HG02840 (cell line): ENCODE data around the gene PLXNB2.

Experiments
- ATAC-seq: cut with Tn5 transposase; IDR thresholded peaks from one replicate; pipeline ENCODE4 v1.9.1; 2021; ENCODE audit warnings: mild to moderate bottlenecking, moderate library complexity, moderate number of reproducible peaks; ENCODE audit not compliant: unreplicated experiment, low FRiP score

Gene PLXNB2

DNA sequence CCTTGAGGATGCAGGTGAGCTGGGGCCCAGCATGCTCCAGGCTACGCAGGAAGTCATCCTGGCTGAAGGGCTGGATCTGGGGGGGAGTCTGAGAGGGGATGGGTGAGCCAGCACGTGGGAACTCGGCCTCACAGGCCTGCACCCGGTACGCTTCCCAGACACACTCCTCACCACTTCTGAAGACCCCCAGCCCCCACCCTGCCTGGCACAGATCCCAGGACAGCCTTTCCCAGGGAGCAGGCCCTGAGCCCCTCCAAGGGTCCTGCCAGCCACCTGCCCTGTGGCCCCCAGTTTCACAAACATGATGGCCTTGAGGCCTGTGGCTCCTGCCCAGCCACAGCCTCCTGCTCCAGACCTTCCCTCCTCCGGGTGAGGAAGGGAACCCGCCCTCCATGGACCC is 5.6 kb upstream of the PLXNB2 start:
- no peak for ATAC-seq

DNA sequence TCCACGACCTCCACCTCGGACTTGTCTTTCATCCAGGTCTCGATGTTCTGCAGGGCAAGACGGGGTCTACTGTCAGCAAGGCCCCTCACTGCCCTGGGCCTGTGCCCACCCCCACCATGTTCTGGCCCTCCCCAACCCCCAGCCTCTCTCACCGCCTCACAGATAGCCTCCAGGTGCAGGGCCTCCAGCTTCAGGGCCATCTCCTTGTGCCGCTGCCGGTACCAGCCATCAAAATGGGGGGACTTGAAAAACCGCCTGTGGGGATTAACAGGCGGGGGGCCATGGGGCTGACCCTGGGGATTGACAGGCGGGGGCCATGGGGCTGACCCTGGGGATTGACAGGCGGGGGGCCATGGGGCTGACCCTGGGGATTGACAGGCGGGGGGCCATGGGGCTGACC is 4.9 kb upstream of the PLXNB2 start:
- ATAC-seq, result no peak

DNA sequence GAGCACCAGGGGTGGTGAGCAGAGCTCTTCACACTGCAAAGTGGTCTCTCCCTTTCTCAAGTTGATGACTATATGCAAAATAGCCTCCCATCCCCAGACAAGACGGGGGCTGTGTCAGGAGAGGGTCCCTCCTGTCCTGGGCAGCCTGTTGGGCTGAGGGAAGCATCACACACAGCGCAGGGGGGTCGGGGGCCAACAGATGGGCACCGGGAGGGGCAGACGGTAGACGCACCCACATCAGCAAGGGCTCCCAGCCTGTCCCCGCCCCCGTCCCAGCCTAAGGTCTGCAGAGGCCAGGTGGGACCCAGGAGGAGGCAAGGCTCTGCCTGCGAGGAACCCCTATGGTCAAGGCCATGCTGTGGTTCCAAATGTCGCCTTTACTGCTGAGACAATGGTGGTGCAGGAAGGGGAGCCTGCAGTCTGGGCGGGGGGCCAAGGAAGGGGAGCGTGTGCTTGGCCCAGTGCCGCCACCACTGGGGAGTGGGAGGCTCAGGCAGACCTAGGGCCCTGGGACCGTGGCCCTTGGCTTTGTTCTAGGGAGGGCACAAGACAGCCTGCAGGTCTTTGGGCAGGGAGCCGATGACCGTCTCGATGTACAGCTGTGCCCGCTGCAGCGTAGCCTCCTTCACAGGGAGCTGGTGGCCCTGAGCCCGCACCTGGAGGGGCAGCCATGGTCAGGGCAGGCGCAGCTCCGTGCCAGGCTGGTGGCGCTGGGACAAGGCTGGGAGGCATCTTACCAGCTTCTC is 4.3 kb upstream of the PLXNB2 start:
- ATAC-seq, result no peak

DNA sequence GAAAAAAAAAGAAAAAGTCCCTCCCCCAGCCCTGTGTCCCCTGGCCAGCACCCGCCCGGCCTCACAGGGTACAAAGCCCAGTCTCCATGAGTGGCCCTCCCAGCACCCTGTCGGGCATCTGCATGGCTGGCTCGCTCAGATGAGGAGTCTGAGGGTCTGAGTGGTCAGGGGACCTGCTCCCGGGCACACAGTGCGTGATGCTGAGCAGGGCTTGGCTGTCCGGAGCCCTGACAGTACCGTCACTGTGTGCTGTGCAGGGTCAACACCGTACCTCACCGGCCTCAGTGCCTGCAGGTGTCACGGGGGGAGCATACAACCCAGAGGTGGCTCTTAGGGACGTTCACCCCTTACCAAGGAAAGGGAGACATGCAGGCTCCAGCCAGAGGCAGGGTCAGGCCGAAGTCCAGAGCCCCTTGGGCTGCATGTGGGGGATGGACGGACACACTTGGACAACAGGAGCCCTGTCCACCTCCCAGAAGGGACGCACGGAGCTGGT is 3.6 kb upstream of the PLXNB2 start:
- no peak for ATAC-seq

DNA sequence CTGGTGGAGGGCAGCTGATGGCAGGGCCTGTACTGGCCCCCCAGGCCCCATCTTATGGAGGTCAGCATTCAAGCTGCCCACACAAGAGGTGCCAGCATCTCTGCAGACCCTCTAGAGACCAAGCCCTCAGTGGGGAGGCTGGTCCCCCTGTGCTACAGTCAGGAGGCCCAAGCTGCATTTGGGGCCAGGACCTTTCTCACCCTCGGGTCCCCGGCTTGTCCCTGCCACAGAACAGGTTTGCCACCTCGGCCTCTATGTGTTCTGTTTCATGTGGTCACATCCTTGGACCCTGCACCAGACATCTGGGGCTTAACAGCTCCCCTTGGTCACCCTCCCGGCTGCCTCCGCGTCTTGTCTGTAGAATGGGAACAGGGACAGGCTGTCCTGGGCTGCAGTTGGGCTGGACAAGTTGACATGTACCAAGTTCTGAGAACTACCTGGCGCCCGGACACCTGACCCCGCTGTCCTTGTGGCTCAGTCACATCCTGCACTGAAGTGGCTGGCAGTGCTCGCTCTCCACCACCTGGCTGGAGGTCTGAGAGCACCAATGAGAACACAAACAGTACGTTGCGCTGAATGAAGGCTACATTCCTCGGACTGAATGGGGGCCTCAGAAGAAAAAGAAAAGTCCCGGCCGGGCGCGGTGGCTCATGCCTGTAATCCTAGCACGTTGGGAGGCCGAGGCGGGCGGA is 2.7 kb upstream of the PLXNB2 start:
- no peak for ATAC-seq

DNA sequence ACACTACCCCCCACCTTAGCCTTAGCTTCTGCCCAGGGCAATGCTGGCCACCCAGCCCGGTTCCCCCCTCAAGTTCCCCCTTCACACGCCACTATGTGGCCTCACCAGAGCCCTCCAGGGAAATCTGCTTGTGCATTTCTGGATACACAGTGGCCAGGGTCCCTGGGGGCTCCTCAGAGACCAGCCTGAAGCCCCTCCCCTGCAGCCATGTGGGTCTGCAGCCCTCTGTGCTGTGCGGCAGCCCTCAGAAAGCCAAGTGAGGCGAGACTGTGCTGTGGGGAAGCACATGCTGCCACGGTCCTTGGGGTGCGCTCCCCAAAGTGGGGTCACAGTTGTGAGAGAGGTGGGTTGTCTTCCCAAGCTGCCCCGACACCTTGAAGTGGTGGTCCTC is 2.1 kb upstream of the PLXNB2 start:
- no peak for ATAC-seq

DNA sequence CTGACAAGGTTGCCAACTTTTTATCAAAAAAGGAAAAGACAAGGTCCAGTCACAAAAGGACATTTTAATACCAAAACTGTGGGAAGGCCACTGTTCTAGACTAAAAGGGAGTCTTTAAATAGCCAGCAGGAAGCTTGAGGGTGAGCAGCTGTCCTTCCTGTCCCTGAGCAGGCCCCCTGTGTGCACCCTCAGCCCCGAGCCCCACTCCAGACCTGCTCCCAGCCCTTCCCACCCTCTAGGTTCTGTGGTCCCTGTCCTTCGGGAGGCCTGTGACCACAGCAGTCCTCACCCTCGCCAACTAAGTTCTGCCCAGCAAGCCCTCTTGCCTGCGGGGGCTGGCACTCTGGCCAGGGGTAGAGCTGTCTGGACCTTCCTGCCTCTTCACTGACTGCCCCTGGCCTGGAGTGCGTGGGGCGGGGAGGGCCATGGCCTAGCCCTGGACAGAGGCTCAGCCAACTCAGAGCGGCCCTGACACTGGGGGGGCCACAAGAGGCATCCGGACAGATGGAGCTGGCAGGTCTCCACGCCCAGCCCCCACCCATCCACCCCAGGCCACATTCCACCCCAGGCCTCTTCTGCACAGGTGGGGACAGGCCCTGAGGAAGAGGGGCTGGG is 1.6 kb upstream of the PLXNB2 start:
- ATAC-seq, result no peak

DNA sequence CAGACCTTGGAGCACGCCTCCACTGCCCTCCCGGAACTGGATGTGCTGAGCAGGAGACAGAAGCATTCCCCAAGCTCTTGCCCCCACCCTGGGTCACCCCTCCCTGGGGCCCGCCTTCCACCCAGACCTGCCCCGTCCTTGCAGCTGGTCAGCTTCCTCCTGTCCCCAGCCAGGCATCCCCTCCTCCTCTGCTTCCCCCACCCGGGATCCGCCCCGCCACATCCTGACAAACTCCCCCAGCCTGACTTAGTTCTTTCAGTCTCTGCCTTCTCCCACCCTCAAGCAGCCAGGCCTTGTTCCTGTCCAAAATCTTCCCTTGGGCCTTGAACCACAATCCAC is 1.1 kb upstream of the PLXNB2 start:
- no peak for ATAC-seq

DNA sequence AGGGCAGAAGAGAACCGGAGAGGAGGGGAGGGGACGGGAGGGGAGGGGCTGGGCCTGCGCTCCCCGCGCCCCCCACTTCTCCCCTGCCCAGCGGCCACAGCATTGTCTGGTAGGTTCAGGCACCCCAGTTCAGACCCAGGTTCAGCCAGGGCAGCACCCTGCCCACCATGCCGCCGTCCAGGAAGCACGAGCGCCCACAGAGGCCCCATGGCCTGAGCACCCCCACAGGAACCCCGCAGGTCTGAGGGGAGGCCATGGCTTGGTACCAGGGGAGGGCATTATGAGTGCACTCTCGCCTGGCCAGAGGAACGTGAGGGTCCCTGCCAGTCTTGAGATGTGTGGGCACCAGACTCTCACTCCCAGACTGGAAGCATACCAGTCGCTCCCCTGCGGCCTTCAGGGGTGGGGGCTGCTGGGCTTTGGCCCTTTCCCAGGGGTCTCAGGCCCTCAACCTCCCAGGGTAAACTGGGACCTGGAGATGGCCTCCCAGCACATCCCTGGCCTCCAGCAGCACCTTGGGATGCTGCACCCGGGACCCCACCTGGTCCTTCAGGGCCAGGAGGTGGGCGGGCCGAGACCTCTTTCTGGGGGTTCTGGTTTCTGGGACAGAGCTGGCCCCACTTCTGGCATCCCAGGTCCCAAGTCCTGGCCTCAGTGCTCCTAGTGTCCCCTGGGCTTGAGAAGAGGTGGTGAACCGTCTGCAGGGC is 597 bp upstream of the PLXNB2 start:
- ATAC-seq, result no peak

DNA sequence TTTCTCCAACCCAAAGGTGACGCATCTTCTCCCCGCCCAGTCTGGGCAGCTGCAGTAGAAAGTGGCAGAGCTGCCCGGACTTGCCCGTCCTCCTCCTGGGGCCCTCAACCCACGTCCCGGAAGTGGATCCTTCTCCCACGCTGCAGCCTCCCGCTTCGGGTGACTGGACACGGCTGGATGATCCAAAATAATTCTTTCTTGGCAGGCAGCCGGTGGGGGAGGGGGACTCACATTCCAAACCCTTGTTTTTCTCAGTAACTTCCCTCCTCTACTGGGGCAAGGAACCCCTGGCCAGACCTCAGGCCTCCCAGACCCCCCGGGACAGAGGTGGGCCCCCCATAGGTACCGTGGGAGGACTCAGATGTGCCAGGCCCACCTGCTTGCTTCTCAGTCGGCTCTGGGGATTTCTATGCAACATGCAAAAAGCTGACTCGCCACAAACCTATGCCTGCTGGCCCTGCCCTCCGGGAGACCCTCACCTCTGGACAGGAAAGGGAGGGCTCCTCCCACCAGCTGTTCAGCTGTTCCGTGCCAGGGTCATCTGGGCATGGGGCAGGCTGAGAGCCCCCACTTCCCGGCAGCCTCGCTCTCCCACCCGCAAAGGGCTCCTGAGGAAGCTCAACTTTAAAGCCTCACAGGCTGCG is 1.4 kb downstream of the PLXNB2 start:
- no peak for ATAC-seq

DNA sequence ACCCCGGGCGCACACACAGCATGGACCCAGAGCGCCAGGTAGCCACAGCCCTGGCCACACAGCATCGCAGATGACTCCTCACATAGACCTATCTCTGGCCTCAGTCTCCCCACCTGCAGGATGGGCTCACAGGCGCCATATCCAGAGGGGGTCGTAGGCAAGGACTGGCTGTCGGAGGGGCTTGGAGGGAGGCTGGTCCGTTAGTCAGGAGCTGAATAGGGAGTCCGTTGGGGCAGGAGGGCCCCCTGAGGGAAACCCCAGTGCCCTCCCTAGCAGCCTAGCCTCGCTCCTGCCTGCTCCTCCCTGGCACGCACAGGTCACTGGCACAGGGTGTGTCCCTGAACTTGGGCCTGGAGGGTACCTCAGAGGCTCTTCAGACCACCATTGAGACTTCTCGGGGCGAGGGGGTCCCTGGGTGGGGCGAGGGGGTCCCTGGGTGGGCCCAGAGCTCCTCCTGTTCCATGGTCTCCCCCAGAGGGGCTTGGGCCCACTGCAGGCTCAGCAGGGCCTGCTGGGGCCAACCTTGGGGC is 2.0 kb downstream of the PLXNB2 start:
- no peak for ATAC-seq

DNA sequence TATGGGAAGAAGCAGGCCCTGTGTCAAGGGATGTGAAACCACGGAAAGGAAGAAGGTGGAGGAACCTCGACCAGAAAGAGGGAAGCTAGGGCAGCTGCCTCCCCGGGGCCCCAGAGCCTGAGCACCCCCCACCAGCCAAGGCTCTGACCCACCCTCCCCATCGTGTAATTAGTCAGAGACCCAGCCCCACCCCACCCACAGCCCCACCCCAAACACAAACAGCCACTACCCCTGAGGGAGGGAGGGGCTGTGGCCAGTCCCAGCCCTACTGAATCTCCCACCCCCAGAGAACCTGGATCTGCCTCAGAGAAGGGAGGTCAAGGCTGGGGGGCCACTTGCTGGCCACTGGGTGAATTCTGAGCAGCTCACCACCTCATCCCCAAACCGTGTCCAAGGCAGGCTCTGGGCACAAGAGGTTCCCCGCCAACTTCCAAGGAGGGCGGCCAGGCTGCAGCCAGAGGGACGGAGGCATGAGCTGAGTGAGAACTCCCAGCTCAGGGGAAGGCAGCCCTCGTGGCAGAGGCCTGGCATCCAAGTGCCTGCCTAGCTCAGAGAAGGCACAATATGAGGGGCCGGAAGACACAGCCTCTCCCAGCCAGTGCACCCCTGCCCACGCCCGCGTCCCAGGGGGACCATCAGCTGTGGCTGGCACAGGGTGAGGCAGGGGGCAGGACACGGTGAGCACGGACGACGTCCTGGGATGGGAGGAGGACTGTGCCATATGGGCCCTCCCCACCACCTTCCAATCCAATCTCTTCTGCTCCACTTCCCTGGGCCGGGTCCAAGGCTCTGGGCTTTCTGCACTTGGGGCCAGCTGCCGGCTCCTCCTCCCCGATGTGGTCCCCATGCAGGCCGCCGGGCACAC is 2.7 kb downstream of the PLXNB2 start:
- no peak for ATAC-seq

DNA sequence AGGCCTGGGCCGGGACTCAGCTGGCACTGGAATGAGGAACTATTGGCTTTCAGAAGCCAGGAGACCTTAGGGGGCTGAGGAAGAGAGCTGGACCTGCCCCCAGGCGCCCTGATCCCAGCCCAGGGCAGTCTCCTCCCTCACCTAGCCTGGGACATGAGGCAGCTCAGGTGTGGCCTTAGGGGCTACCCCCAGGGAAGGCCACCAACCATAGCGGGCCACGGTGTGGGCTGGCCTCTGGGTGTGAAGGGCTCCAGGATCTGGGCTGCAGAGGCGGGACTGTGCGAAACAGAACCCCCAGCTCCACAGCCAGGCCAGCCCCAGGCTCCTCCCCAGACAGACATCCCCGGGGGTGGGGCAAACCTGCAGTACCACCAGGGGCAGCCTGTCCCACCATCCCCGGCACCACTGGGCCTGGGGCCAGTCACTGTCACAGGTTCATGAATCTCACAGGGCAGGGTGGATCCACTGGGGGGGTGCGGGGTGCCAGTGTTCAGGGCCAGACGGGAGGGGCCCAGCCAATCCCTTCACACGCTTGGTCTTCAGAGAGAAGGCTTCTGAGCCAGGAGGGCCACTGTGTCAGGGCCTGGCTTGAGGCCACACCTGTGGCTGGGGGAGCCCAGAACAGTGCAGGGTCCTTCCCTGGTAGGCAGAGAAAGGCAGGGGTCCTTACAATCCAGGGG is 3.5 kb downstream of the PLXNB2 start:
- ATAC-seq, result no peak

DNA sequence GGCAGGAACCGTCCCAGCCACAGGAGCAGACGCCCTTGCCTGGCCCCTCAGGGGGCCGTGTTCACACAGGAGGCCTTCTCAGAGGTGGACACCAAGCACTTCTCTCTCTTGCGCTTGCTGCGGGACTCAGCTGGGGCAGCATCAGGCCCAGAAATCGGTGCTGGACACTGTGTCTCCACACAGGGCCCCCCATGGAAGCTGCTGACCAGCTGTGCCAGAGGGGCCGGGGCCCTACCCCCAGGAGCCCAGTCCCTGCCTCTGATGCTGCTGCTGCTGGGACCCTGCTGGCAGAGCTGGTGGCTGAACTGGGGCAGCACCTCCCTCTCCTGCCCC is 4.0 kb downstream of the PLXNB2 start:
- no peak for ATAC-seq

DNA sequence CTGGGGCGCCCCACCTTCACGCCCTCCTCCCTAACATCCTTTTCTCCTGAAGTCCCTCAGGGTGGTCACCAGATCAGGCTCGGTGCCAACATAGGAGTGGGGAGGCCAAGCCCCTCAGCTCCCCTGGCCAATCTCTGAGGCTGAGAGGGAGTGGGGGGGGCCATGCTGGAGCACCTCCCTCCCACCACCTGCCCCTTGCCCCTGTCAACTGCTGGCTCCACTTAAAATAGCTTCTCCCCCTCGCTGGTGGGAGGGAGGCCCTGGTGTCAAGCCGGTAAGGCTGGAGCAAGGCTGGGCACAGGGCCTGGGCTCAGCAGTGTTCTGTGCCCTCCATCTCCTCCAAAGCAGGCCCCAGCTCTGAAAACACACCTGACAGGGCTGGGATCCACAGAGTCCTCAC is 4.9 kb downstream of the PLXNB2 start:
- ATAC-seq, result no peak

DNA sequence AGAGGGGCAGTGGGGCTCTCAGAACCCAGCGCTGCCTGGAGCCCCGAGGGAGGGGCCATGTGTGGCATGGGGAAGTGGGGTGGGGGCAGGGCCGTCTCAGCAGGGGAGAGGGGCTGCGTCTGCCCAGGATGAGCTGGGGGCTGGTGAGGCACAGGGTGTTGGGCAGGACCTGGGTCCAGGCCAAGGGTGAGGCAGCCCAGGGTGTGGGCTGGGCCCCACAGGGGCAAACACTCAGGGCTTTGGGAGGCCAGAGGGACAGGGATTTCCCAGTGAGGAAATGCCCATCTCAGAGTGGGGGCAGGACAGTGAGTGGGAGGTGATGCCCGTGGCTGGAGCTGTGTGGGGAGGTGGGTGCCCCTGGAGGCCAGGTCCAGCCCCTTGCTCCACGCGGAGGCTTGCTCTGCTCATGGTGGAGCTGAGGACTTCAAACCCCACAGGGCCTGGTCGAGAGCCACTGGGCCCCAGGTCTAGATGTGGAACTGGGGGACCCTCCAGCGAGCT is 5.4 kb downstream of the PLXNB2 start:
- no peak for ATAC-seq

DNA sequence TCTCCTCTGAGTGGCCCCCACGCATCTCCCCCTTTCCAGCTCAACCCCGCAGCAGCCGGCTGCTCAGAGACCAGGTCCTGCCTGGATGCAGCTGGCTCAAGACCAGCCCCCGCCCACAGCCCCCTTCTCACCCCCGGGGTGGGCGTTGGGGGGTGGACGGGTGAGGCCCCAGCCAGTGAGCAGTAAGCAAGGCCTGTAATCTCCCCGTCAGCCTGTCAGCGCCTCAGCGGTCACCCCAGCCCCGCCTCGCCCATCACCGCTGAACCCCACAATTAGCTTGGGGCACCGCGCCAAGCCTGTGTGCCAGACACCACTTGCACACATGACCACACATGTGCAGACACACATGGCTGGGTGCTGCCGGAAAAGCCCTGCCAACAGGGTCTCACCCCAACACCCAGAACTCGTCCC is 5.9 kb downstream of the PLXNB2 start:
- no peak for ATAC-seq

DNA sequence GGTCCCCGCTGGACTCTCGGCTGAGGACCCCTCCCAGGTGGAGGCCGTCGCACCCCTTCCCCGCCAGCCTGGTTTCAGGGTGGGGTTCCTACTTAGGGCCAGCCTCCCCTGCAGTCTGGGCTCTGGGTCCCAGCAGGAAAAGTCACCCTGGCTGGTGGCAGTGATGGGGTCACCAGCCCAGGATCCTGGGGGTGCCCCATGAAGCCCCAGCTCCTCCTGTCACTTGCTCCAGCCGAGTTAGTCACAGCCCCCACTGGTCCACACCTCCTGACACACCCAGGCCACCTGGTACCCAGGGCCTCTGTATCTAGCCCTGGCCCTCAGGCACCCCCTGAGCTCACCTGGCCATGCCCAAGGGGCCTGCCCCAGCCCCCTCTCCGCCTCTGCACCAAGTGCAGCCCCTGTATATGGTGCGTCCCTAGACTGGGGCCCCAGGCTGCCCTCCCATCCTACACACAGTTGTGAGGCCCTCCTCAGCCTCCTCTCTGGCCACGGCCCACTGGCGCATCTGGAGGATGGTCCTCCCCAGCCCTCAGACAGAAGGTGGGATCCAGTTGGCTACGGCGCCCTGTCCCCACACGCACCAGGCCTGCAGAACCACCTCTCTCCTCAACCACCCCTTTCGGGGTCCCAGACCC is 6.7 kb downstream of the PLXNB2 start:
- no peak for ATAC-seq
